ENCODE data around the gene TBC1D22A.

DNA sequence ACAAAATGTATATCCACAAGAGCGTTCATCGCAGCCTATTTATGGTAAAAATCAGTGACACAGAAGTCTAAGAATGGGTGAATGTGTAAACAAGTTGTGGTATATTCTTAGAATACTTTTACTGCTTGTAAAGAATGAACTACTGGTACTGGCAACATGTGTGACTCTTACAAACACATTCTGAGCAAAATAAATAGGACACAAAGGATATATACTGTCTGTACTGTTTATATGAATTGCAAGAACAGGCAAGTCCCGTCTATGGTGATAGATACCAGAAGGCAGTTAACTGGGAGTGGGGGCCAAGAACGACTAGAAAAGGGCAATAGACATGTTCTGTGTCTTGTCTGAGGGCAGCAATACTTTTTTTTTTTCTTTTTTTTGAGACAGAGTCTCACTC lies 112.6 kb downstream of the TBC1D22A start:
- TF ChIP-seq, protein P1, sequence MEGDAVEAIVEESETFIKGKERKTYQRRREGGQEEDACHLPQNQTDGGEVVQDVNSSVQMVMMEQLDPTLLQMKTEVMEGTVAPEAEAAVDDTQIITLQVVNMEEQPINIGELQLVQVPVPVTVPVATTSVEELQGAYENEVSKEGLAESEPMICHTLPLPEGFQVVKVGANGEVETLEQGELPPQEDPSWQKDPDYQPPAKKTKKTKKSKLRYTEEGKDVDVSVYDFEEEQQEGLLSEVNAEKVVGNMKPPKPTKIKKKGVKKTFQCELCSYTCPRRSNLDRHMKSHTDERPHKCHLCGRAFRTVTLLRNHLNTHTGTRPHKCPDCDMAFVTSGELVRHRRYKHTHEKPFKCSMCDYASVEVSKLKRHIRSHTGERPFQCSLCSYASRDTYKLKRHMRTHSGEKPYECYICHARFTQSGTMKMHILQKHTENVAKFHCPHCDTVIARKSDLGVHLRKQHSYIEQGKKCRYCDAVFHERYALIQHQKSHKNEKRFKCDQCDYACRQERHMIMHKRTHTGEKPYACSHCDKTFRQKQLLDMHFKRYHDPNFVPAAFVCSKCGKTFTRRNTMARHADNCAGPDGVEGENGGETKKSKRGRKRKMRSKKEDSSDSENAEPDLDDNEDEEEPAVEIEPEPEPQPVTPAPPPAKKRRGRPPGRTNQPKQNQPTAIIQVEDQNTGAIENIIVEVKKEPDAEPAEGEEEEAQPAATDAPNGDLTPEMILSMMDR (IDR thresholded peaks at IDR 0.05; ENCODE audit: low read length) = no peak
- TF ChIP-seq EZH2phosphoT487 (IDR thresholded peaks at IDR 0.05; ENCODE audit: low read length) = no peak
